NT2/D1 (cell line): ENCODE results near the gene CANX.

Experiments used
- YY1 ChIP-seq: IDR thresholded peaks from 2 replicates; pipeline ENCODE4 v1.6.1; 2011; ENCODE audit not compliant: insufficient read length, insufficient read depth
- ZNF274 ChIP-seq: IDR thresholded peaks from 2 replicates; pipeline ENCODE4 v1.6.1; 2011; ENCODE audit warnings: mild to moderate bottlenecking, low read depth, low read length

DNA sequence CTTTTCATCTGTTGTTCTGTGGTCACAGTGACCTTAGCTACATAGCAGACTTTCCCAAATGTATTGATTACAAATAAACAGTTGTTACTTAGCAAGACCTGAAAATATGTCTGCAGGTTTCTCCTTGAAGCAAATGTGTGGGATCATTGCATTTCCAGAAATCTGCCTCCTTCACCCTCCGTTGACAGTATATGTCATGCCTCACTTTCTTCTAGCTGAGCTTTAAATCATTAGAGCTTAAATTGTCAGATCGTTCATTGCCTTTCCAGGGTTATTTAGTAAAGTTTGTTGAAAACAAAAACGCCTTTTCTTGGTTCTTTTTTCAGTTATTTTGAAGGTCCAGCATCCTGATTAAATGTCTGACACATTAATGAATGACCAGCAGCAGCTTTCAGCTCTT is 31.6 kb downstream of the CANX start:
- TF ChIP-seq YY1 (no peak), ZNF274 (no peak)
